HG03354 (cell line): ENCODE data around the gene GABPB2.

Experiments used
- ATAC-seq: cut with Tn5 transposase; IDR thresholded peaks from one replicate; pipeline ENCODE4 v1.9.1; 2021; ENCODE audit warnings: mild to moderate bottlenecking; ENCODE audit not compliant: unreplicated experiment, poor library complexity, severe bottlenecking

GABPB2 gene

DNA sequence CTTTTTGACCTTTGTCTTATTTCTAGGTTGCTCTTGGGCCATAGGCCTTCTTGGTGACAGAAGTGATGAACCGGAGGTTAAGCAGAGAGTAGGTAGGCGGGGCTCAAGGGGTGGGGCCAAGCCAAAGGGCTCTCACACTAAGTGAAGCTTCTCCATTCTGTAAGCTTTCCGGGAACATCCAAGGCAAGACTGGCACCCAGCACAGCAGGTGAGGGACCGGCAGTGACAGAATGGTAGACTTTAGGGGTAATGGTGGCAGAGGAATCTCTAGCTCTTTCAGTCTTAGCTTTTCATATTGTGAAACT lies 85.9 kb downstream of the GABPB2 start, which contains the start of gene TNFAIP8L2:
TSS of gene TNFAIP8L2 (plus strand) at position 135 of the 305 bp plus-strand sequence. CDS start 2,049 bp downstream, outside the sequence.
- ATAC-seq: peak; percentile 76

DNA sequence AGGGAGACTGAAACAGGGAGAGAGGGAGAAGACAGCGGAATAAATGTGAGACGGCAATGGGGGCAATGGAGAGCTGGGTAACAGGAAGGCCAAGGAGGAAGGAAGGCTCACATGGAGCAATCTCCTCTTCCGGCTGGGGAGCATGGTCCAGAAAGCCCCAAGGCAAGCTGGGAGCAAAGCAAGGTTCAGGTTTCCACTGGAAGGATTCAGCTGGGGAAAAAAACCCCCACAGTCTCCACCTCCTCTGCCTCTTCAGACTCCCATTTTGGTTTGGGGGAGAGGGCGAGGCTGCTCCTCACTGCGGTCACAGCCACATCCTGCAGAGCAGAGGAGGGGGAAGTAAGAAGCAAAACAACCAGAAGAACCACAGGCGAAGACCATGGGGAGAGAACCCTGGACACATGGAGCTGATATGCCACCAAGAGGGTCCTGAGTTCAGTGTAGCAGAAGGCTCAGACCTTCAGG lies 86.5 kb downstream of the GABPB2 start:
- ATAC-seq: no peak

- no peak for ATAC-seq
Measured at GRCh38 chr1:151158326-151158725, 87.8 kb downstream of the GABPB2 start.

- ATAC-seq: no peak
Measured at GRCh38 chr1:151158751-151159251, 88.2 kb downstream of the GABPB2 start.

DNA sequence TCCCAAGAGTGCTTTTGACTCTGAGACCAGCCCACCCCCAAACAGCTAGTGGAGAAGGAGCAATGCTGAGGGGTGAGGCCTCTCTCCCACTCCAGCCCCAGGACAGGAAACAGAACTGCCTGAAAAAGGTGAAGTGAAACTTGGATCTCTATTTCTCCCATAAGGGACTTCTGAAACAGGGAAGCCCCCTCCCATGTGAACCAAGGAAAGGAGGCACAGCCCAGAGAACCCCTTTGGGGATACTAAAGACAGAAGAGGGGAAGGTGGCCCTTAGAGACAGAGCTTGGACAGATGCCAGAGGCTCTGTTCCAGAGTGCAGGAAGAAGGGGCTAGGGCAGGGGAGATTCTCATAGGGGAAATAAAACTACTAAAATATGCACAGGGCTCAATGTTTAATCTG lies 88.8 kb downstream of the GABPB2 start:
- no peak for ATAC-seq

GRCh38 chr1:151164732-151165280 lies 94.2 kb downstream of the GABPB2 start:
- no peak for ATAC-seq

DNA sequence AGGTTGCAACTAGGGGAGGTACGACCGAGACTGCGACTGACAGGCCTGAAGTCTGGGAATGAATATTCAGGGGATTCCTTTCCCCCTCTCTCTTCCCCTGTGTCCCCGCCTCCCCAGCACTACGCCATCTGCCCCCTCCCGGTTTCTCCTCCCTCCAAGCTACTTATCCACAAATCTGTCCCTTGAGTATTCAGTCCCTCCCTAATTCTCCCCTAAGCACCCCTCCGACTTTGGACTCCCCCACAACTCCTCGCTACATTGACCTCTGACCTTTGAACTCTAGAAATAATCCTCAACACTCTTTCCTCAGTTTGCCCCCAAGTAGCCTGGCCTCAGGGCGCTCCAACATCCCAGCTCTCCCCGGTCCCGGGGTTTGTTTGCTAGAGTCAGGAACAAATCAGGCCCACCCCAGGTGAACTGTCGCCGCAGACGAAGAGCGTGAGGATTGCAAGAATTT lies 94.7 kb downstream of the GABPB2 start:
- no peak for ATAC-seq

- peak; percentile 87 for ATAC-seq
Measured at GRCh38 chr1:151165738-151166504, 95.4 kb downstream of the GABPB2 start, which contains the start of the genes LYSMD1 and SCNM1. Gene LYSMD1 (minus strand): TSS chr1:151165902. CDS start chr1:151165258, 644 bp downstream. Gene SCNM1 (plus strand): TSS chr1:151166144. CDS start chr1:151166153, 9 bp downstream.

GRCh38 chr1:151166505-151166956 lies 96.0 kb downstream of the GABPB2 start:
- ATAC-seq: peak; percentile 7

GRCh38 chr1:151167116-151167515 lies 96.6 kb downstream of the GABPB2 start:
- ATAC-seq: no peak

DNA sequence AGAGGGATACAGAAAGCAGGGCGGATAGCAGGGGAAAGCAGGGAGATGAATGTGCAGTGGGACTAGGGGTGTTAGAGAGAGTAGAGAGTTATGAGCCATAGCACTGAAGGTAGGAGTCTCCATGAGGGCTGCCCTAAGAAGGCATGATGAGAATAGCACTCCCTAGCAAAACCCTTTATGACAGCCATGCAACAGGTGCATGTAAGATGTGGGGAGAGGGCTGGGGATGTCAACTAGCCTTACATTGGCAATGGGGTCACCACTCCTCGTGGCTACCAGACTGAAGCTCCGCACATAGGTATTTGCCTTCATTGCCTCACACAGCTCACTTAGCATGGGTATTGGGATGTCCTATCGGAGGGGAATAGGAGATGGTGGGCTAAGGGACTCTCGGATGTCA lies 100.6 kb downstream of the GABPB2 start:
- no peak for ATAC-seq
